HCT116 (cell line): ENCODE data around the gene GFOD1. TPM values are rescaled to one million over a fixed set of nuclear protein-coding genes. Genes with fewer than 3 reads are reported as not detected.

ENCODE experiments used
- ATAC-seq: fragments of 200-7000 bp; cut with Tn5 transposase; 2 replicates; pipeline ENCODE4 v1.9.1; 2020; ENCODE audit warnings: mild to moderate bottlenecking, moderate library complexity
- BruUV-seq: library from RNA; stranded (reverse); fragments of 400-500 nt; replicated peaks from 2 replicates; lab custom pipeline; 2021; lab: Mats Ljungman, UMichigan
- CTCF ChIA-PET: fragments of 300-600 bp; sonication (Branson Sonifier 250); formaldehyde crosslinking; loops from one replicate; lab custom pipeline; 2021; ENCODE audit warnings: antibody characterized with exemption; lab: Charles Lee
- POLR2A ChIA-PET: fragments of 300-600, 350-600 bp; sonication (Branson Sonifier 250); formaldehyde crosslinking; loops from one replicate; lab custom pipeline; 2021; ENCODE audit warnings: antibody characterized with exemption; lab: Charles Lee
- RAD21 ChIA-PET, 2 experiments: fragments of 300-600 bp; sonication (Branson Sonifier 250); formaldehyde crosslinking; loops; one replicate each; lab custom pipeline; 2023; ENCODE audit warnings: low total read pairs in 2 of 2; ENCODE audit not compliant: uncharacterized antibody in 2 of 2, unreplicated experiment in 2 of 2, low non-redundant PET in 1 of 2; lab: Charles Lee
- DNase-seq: peaks from one replicate; pipeline ENCODE4 v3.0.0-alpha.2; 2010; ENCODE audit warnings: low read depth, low spot score
- H2AFZ ChIP-seq: fragments of 200-600 bp; shearing (Covaris generic), sonication (generic); 2 replicates; pipeline ENCODE4 v1.6.1; 2017; ENCODE audit warnings: low read depth, mixed run types, mixed read lengths, antibody characterized with exemption, low read length; ENCODE audit not compliant: poor library complexity, severe bottlenecking
- H3K27ac ChIP-seq: 2 replicates; pipeline ENCODE4 v1.5.1; 2012; ENCODE audit warnings: low read depth, low read length
- H3K27me3 ChIP-seq: fragments of 200-600 bp; sonication (generic); 2 replicates; pipeline ENCODE4 v1.6.1; 2016; ENCODE audit warnings: mixed run types, low read length, mixed read lengths; ENCODE audit not compliant: insufficient read depth
- H3K36me3 ChIP-seq, 2 experiments: fragments of 200-500 bp in 1 of 2; fragments of 200-600 bp in 1 of 2; sonication (Bioruptor generic) in 1 of 2; sonication (generic) in 1 of 2; 2 replicates each; pipeline versions ENCODE4 v1.5.1 to v1.6.1; 2014 to 2016; ENCODE audit warnings: low read length in 2 of 2, inconsistent platforms in 1 of 2, mixed read lengths in 1 of 2, mixed run types in 1 of 2; ENCODE audit not compliant: insufficient read depth in 2 of 2, control insufficient read depth in 1 of 2
- H3K4me1 ChIP-seq, 2 experiments: fragments of 200-600 bp in 1 of 2; sonication (generic) in 1 of 2; 2 replicates each; pipeline versions ENCODE4 v1.5.1 to v1.6.1; 2012 to 2017; ENCODE audit warnings: low read length in 2 of 2, inconsistent platforms in 1 of 2, mild to moderate bottlenecking in 1 of 2, mixed read lengths in 1 of 2, mixed run types in 1 of 2, moderate library complexity in 1 of 2; ENCODE audit not compliant: insufficient read depth in 2 of 2, control insufficient read depth in 1 of 2
- H3K4me2 ChIP-seq: fragments of 200-600 bp; sonication (generic); 2 replicates; pipeline ENCODE4 v1.6.1; 2017; ENCODE audit warnings: mixed run types, low read length, mixed read lengths
- H3K4me3 ChIP-seq, 2 experiments: fragments of 200-600 bp in 1 of 2; sonication (generic) in 1 of 2; replicated peaks in 1 of 2; 2 replicates each; pipeline ENCODE4 v1.5.1; 2011 to 2016; ENCODE audit warnings: low read length in 2 of 2, control low read depth in 1 of 2, low read depth in 1 of 2, mild to moderate bottlenecking in 1 of 2, mixed read lengths in 1 of 2, mixed run types in 1 of 2
- H3K79me2 ChIP-seq: fragments of 200-600 bp; sonication (generic); 2 replicates; pipeline ENCODE4 v1.6.1; 2017; ENCODE audit warnings: mild to moderate bottlenecking, mixed run types, low read length, moderate library complexity, mixed read lengths; ENCODE audit not compliant: insufficient read depth
- H3K9ac ChIP-seq: fragments of 200-600 bp; sonication (generic); 2 replicates; pipeline ENCODE4 v1.6.1; 2016; ENCODE audit warnings: low read length, mixed read lengths
- H3K9me2 ChIP-seq: fragments of 200-600 bp; sonication (generic), shearing (Covaris generic); 2 replicates; pipeline ENCODE4 v1.6.1; 2017; ENCODE audit warnings: mixed run types, mild to moderate bottlenecking, moderate library complexity; ENCODE audit not compliant: insufficient read depth
- H3K9me3 ChIP-seq, 2 experiments: fragments of 200-500 bp in 1 of 2; fragments of 200-600 bp in 1 of 2; sonication (Bioruptor generic) in 1 of 2; sonication (generic) in 1 of 2; 2 replicates each; pipeline ENCODE4 v1.6.1; 2014 to 2017; ENCODE audit warnings: low read length in 2 of 2, mixed read lengths in 2 of 2, inconsistent platforms in 1 of 2, low read depth in 1 of 2, mild to moderate bottlenecking in 1 of 2, mixed run types in 1 of 2, moderate library complexity in 1 of 2; ENCODE audit not compliant: control insufficient read depth in 1 of 2, insufficient read depth in 1 of 2
- H4K20me1 ChIP-seq: fragments of 200-600 bp; sonication (generic), shearing (Covaris generic); 2 replicates; pipeline ENCODE4 v1.6.1; 2017; ENCODE audit warnings: mixed run types, mild to moderate bottlenecking, moderate library complexity; ENCODE audit not compliant: insufficient read depth
- ATF3 ChIP-seq: IDR thresholded peaks from 2 replicates; pipeline ENCODE4 v1.6.1; 2012
- CBX3 ChIP-seq: IDR thresholded peaks from 2 replicates; pipeline ENCODE4 v1.6.1; 2012; ENCODE audit warnings: low read depth
- CEBPB ChIP-seq: IDR thresholded peaks from 2 replicates; pipeline ENCODE4 v1.6.1; 2012; ENCODE audit warnings: low read depth
- EGR1 ChIP-seq: IDR thresholded peaks from 2 replicates; pipeline ENCODE4 v1.6.1; 2012; ENCODE audit warnings: low read depth
- EZH2 ChIP-seq: fragments of 200-600 bp; sonication (generic); IDR thresholded peaks from 2 replicates; pipeline ENCODE4 v1.6.1; 2017; ENCODE audit warnings: antibody characterized with exemption, mixed run types
- EZH2phosphoT487 ChIP-seq: fragments of 200-600 bp; IDR thresholded peaks from 2 replicates; pipeline ENCODE4 v1.6.1; 2018; ENCODE audit warnings: antibody characterized with exemption, borderline replicate concordance
- FOSL1 ChIP-seq: IDR thresholded peaks from 2 replicates; pipeline ENCODE4 v1.6.1; 2012; ENCODE audit warnings: low read depth
- JUND ChIP-seq: IDR thresholded peaks from 2 replicates; pipeline ENCODE4 v1.6.1; 2012
- MAX ChIP-seq: IDR thresholded peaks from 2 replicates; pipeline ENCODE4 v1.6.1; 2012
- POLR2A ChIP-seq: IDR thresholded peaks from 2 replicates; pipeline ENCODE4 v1.7.0; 2011; ENCODE audit warnings: borderline replicate concordance; ENCODE audit not compliant: insufficient read depth, insufficient read length; ENCODE audit errors: extremely low read depth
- POLR2AphosphoS5 ChIP-seq: IDR thresholded peaks from 2 replicates; pipeline ENCODE4 v1.6.1; 2011; ENCODE audit warnings: mild to moderate bottlenecking, low read depth, low read length, moderate library complexity
- RAD21 ChIP-seq: IDR thresholded peaks from 2 replicates; pipeline ENCODE4 v1.6.1; 2012; ENCODE audit warnings: low read depth, mild to moderate bottlenecking
- REST ChIP-seq: IDR thresholded peaks from 2 replicates; pipeline ENCODE4 v1.6.1; 2012; ENCODE audit warnings: low read depth
- SIN3A ChIP-seq: IDR thresholded peaks from 2 replicates; pipeline ENCODE4 v1.6.1; 2012; ENCODE audit warnings: low read depth
- SP1 ChIP-seq: IDR thresholded peaks from 2 replicates; pipeline ENCODE4 v1.6.1; 2012; ENCODE audit warnings: low read depth
- SRF ChIP-seq: IDR thresholded peaks from 2 replicates; pipeline ENCODE4 v1.6.1; 2012; ENCODE audit warnings: low read depth
- YY1 ChIP-seq: IDR thresholded peaks from 2 replicates; pipeline ENCODE4 v1.6.1; 2011; ENCODE audit warnings: low read length, low read depth, moderate library complexity, mild to moderate bottlenecking; ENCODE audit not compliant: insufficient replicate concordance; ENCODE audit errors: extremely low read depth
- ZBTB33 ChIP-seq: IDR thresholded peaks from 2 replicates; pipeline ENCODE4 v1.6.1; 2011; ENCODE audit warnings: mild to moderate bottlenecking, low read length, moderate library complexity; ENCODE audit not compliant: insufficient replicate concordance; ENCODE audit errors: extremely low read depth
- intact Hi-C: fragments of 100-400 bp; cut with micrococcal nuclease; formaldehyde crosslinking; loops from 2 replicates; pipeline ENCODE4 v1.10.0; 2022
- total RNA-seq: library from RNA; stranded (reverse); gene quantifications from one replicate; pipeline ENCODE4 v1.2.1, GENCODE V29; 2021; ENCODE audit not compliant: unreplicated experiment

GFOD1 gene
- total RNA-seq, 1 experiment from 2014 or later = 3.8 TPM

- peak; percentile 69 for TF ChIP-seq FOSL1
- TF ChIP-seq ATF3 = no peak
- 0 out of 2 replicates have a peak, but pooled peaks have one; percentile 21 for TF ChIP-seq MAX
- TF ChIP-seq CEBPB = no peak
Measured at GRCh38 chr6:13355043-13355945, 132.1 kb downstream of the GFOD1 start (continued).

- POLR2A ChIA-PET = interaction anchor here (1.1 to 1.7 kb wide), 2 partner anchors 26 to 220 kb away, joined by 4 read pairs; partner anchors contain the start of genes SIRT5 and TBC1D7
- TF ChIP-seq YY1 (no peak), POLR2AphosphoS5 (no peak), REST (no peak), FOSL1 (no peak), CBX3 (no peak), SP1 (no peak), ZBTB33 (no peak), EZH2 (no peak), RAD21 (no peak), POLR2A (no peak), ATF3 (no peak), JUND (no peak), SIN3A (no peak), EGR1 (no peak), SRF (no peak), EZH2phosphoT487 (no peak)
Measured at GRCh38 chr6:13354331-13355042, 132.9 kb downstream of the GFOD1 start.

More at GRCh38 chr6:13354331-13355042, 132.9 kb downstream of the GFOD1 start:
- Histone ChIP-seq H3K9me2 (no peaks in the 10 kb centered on the region), H3K79me2 (no peaks in the 10 kb centered on the region), H3K9ac (no peak overlapping the region), H3K4me1 (peaks cover 21 to 36% of the 10 kb centered on the region in 2 experiments), H3K9me3 (no peaks in the 10 kb centered on the region), H3K27ac (peak overlapping the region; percentile 39; the same call in 1 of the 2 replicates), H3K4me3 (no peak overlapping the region; a peak in 1 of 4 replicates), H3K36me3 (no peaks in the 10 kb centered on the region), H3K4me2 (peak overlapping the region; percentile 67), H2AFZ (peak overlapping the region; percentile 3), H3K27me3 (no peaks in the 10 kb centered on the region), H4K20me1 (no peaks in the 10 kb centered on the region)
- ChIA-PET RAD21 (no interaction called here), CTCF (no interaction called here)
- BruUV-seq = no TSS peak
- DNase-seq = no peak
- intact Hi-C loops = no loop called here
- ATAC-seq = no peak
